Measurements from ENCODE around the gene PGD.
A peak's percentile ranks its signal among the peaks of the same experiment; 100 is the strongest.

PGD gene

DNA sequence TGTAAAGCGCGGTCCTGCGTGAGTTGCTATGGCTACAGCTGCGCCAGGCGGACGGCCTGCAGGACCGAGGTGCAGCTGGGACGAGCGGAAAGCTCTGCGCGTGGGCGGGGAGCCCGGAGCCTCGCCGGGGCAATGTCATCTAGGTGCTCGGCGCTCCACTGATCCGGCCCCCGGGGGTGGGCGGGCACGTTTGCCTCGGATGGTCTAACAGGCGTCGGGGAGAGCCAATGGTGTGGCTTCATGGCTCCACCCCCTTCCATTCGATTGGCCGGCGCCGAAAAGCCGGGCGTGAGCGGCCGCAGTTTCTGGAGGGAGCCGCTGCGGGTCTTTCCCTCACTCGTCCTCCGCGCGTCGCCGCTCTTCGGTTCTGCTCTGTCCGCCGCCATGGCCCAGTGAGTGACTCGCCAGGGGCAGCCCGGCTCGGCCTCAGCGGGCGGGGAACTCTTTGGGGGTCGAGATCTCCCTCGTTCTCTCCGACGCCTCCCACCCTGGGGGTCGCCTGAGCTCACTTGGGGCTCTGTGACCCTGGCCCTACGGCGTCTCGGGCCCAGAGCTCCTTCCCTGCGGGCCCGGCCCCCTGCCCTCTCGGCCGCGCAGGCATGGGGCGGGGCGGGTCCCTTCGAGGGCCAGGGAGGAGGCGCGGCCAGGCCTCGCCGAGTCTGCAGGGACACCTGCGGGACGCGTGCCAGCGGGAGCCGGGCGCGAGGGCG is at the start of gene PGD:
Gene PGD, plus strand, starts transcription at position 331 of the 710 bp plus-strand sequence. Its CDS starts 54 bp downstream, at position 385.
- peak; percentile 100 for DNase-seq

DNA sequence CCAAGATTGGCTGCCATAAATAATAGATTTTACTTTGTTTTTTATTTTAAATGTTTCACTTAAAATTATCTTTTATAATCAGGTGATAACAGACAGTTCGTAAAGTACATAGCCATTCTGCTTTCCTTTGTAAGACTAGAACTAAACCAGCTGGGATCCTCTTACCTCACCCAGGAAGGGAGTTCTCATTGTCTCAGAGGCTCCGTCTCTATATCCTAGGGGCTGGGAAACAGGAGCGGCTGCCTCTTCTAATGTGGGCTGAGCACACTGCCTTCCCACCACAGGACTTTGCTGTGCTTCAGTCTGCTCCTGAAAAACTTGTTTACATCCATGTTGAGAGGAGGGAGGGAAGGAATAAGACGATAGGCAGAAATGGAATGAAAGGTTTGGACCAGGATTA is 45.6 kb upstream of the PGD start:
- no peak for DNase-seq

DNA sequence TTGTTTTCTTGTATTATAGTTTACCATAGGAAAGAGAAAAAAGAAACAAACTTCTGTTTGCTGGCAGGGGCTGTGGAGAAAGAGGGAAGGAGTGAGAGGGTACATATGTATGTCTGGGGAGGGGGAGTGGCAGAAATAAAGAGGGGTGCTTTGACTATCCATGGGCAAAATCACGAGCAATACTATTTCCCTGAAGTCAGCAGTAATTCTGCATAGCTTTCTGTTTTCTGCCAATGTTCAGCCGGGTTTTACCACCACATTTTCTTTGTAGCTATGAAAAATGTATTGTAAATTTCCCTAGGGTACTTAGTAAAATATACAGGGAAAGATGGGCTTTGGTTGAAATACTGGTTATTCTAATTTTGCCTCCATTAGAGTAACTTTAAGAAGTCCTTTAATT is 45.2 kb upstream of the PGD start:
- DNase-seq: no peak

DNA sequence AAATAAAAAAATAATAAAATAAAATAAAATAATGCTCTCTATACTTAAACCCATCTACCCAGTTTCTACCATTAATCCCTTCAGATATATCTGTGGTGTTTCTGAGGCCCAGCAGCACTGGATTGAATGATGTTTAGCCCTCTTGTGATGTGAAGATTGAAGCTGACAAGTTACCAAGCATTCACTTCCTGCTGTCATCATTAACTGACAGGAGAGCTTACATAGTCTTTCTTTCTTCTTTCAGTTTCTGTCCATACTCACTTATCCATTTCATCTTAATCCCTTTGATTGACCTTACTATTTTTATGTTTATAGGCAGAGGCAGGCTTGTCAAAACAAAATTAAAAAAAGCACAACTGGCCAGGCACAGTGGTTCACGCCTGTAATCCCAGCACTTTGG is 38.8 kb upstream of the PGD start:
- DNase-seq: no peak

DNA sequence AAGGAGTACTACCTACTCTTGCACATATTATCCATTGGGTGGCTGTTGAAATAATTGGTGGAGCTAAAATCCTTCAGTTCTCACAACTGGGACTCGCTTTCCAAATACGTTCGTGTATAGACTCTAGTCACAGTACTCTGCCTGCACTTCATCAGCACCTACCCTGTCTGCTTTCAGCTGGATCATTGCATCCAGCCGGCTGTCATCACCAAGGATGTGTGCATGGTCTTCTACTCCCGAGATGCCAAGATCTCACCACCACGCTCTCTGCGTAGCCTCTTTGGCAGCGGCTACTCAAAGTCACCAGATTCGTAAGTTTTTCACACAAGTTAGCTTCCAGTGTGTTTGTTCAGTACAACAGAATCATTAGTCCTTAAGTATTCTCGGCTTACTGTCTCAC is 37.3 kb upstream of the PGD start:
- DNase-seq: no peak

DNA sequence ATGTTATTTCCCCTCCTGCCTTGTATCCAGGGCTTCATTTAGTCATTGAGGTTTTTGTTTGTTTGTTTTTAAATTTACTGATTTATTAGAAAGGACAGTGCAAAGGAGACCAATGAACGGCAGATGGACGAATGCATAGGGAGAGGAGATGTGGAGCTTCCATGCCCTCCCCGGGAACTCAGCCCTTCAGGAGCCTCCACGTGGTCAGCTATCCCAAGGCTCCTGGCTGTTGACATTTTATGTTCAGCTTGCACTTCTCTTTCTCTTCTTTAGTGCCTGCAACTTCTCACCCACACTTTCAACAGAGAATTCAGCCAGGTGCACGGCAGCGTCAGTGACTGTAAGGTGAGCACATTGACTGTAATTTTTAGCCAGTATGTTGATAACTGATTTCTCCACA is 30.7 kb upstream of the PGD start:
- no peak for DNase-seq

DNA sequence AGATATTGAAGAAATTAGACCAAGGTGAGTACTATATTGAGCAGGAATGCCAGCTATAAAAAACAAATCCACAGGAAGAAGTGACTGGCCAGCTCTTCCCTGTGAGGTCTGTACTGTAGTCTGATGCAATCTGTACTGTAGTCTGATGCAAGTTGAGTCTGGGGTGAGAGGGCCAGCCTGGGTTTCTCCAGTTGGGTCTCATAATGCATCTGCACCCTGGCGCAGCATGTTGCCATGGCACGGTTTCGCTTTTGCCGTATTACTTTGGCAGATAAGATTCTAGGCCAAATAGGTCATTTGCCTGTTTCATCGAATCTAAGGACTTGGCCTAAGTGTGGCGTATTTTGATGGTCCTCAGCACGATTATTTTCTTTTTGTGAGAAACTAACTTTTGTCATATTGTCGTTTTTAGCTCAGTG is 24.4 kb upstream of the PGD start:
- DNase-seq: peak; percentile 8

DNA sequence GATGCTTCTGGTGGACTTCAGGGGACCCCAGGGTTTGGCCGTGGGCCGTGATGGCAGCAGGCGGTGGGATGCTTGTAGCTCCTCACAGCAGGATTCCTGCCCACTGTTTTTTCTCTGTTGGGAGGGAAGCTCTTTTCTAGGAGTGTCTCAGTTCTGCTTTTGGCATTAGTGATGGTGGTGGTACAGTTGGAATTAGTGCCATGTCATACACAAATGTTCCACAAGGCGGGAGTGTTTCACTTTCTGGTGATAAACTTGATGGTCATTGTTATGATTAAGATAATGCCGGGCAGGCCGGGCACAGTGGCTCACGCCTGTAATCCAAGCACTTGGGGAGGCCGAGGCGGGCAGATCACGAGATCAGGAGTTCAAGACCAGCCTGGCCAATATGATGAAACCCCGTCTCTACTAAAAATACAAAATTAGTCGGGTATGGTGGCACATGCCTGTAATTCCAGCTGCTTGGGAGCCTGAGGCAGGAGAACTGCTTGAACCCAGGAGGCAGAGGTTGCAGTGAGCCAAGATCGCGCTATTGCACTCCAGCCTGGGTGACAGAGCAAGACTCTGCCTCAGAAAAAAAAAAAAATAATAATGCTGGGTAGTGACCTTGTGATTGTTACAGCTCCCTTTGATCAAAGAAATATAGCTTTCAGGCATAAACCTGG is 21.4 kb upstream of the PGD start:
- peak; percentile 88 for DNase-seq

DNA sequence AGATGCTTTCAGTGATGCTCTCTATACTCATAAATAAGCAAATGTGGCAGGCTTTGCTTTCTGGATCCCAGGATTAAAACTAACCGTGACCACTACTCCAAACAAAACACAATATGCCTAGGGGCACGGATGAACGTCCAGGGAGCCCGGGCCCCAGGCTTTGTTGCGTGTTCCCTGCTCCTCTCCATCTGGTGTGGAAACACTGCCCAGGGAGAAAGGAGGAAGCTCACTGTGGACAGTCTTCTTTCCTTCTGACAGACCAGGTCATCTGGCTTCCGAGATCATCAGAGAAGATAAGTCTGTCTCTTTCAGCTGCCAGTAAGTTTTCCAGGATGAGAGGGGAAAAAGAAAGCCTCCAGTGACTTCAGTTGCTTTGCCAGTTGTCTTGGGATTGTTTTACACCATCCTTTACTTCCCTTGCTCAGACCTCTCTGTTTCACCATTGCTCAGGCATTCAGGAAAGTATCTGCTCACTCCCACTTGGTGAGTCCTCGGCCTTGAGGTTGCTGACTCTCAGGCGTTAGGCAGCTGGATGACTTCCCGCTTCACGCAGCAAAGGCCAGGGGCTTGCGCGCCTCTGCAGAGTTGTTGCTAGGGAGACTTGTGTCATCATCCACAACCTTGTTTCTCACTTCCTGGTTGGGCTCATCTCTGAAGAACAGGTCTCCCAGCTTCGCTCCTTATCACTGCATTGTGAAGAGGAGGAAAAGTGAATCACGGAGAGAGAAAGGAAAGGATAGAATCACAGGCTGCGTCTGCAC is 20.6 kb upstream of the PGD start:
- peak; percentile 21 for DNase-seq

DNA sequence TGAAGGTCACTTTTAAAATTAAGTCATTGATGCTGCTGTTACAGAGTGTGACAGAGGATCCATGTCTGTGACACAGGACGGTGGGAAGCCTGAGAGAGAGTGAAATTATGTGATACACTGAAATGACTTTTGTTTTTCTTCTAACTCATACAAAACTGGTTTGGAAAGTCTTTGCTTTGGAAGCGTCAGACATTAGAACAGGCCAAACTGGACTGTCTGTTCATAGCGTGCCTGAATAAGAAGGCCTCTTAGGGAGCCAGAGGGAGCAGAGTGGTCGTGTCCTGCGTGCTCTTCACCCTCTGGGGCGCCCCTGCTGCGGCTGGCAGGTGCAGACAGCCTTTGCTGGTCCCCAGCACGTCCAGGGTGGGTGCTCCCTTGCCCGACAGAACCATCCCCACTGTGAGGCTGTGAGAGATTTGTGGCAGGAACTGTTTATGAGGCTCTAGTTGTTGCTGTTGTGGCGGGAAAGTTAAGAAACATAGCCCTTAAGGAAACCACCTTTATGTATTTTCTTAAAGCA is 19.7 kb upstream of the PGD start:
- no peak for DNase-seq

DNA sequence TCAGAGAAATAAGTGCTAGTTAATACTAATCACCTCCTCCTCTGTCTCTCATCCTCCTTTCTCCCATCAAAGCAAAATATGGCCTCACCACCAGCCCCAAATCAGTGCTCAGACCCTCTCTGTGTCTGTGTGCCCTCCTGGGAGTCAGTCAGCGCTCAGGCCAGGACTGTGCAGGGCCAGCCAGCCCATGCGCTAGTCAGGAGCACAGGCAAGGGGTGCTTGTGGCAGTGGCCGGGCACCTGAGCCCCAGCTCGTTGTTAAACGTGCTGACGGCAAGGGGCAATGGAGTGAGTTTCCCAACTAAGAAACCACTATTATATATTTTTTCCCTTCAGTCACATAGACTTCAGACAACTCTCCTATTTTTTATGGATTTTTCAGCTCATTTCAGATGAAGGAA is 19.2 kb upstream of the PGD start:
- DNase-seq: no peak

DNA sequence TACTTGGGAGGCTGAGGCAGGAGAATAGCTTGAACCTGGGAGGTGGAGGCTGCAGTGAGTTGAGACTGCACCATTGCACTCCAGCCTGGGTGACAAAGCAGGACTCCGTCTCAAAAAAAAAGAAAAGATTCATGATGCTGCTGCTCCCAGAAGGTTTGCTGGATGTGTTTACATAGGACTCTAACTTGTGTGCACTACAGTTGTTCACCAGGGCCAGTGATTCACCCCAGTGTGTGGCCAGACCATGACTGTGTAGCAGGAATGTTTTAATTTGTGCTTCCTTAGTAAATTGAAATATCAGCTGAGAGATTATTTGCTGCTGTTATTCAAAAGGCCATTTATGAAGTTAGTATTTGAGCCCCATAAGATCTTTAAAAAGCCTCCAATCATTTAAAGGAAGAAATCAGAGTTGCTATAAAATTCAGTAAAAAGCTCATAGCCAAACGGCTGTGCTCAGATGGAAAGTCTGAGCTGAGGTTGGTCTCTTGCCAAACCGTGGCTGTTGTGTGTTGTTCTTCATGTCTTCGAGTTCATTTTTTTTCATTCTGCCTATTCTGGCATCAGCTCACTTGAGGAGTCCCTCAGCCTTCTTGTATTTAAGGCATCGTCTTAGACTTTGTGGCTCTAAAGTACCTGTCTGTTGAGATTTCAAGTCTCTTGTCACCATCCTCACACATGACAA is 18.1 kb upstream of the PGD start:
- no peak for DNase-seq

DNA sequence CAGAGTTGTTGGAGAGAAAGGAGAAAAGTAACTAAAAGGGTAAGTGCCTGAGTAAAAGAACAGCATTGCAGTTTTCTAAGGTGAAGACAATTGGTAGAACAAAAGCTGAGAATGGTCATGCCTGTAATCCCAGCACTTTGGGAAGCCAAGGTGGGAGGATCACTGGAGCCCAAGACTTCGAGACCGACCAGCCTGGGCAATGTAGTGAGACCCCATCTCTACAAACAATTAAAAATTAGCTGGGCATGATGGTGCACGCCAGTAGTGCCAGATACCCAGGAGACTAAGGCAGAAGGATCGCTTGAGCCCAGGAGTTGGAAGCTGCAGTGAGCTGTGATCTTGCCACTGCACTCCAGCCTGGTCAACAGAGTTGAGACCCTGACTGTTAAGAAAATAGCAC is 15.2 kb upstream of the PGD start:
- DNase-seq: no peak

DNA sequence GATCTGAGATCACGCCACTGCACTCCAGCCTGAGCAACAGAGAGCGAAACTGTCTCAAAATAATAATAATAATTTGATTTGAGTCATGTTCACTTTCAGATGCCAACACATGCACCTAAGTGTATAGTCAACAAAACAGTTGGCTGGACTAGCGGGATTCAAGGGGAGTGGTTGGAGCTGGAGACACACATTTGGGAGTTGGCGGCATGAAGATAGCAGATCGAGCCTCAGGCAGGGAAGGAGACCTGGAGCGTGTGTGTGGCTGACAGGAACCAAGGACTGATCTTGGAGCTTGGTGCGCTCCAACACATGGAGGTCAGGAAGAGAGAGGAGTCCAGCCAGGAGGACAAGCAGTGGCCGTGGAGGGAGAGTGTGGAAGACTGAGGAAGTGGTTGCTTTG is 14.6 kb upstream of the PGD start:
- no peak for DNase-seq

DNA sequence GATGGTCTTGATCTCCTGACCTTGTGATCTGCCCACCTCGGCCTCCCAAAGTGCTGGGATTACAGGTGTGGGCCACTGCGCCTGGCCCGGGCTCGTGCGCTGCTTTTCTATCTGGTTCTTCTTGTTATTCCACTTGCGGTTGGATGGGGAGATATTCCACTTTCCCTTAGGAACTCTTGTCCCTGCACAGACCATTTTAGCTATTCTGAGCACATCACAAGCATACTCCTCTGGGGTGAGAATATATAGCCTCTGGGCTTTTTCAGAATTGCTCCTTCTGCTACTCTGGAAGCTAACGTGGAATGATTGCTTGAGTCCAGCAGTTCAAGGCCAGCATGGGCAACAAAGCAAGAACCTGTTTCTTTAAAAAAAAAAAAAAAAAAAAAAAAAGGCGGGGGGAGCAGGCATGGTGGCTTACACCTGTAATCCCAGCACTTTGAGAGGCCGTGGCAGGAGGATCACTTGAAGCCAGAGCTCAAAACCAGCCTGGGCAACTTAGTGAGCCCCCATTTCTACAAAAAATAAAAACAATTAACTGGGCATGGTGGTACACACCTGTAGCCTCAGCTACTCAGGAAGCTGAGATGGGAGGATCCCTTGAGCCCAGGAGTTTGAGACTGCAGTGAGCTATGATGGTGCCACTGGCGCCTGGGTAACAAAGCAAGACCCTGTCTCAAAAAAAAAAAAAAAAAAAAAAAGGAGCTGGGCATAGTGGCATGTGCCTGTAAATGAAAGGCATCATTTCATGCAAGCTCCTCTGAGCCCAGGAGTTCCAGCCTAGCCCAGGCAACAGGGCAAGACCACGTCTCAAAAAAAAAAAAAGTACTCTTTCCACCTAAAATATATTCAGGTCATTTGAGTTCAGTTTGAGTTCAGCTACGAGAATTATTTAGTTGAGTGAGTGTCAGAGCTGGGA is 11.8 kb upstream of the PGD start:
- no peak for DNase-seq

DNA sequence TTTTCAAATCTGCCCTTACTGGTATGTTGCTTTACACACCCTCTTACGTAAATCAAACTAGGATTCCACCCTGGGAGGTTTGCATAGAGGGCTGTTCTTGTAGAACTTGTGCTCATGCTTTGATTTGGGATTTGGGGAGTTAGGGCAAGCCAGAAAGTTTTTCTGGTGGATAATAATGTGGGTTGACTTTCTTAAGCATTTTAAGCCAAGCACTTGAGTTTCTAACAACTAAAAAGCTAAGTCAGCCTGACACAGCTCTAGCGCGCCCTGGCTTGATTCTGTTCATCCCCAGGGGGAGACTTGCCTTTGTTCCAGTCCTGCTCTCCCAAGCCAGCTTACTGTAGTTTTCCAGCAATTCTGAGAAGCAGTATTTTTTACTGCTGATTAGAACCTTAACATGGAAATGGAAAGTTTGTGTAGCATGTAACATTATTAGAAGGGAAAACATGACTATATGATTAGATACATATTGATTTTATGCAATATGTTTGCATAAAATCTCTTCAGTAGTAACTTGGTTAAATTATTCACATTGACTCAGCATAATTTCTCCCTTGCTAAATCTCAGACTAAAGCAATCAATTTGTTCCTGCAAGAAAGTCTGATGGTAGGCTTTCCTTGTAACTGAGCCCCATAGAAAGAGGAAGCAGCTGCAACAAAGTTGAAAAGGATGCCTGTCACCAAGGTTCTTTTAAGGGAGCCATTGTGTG is 11.0 kb upstream of the PGD start:
- DNase-seq: peak; percentile 84

DNA sequence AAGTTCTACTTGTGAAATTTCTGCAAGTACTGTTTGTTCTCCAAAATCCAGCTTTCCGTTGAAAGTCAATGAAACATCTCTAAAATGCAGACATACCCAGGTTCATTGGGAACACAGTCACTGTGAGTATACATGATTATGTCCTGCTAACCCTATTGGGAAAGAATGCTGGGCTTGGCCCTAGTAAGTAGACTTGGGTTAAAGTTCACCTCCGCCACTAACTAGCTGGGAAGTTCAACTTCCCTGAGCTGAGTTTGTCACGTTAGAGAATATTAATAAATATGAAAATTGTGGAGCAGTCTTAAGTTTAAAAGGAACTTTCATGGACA is 10.5 kb upstream of the PGD start:
- DNase-seq: no peak

DNA sequence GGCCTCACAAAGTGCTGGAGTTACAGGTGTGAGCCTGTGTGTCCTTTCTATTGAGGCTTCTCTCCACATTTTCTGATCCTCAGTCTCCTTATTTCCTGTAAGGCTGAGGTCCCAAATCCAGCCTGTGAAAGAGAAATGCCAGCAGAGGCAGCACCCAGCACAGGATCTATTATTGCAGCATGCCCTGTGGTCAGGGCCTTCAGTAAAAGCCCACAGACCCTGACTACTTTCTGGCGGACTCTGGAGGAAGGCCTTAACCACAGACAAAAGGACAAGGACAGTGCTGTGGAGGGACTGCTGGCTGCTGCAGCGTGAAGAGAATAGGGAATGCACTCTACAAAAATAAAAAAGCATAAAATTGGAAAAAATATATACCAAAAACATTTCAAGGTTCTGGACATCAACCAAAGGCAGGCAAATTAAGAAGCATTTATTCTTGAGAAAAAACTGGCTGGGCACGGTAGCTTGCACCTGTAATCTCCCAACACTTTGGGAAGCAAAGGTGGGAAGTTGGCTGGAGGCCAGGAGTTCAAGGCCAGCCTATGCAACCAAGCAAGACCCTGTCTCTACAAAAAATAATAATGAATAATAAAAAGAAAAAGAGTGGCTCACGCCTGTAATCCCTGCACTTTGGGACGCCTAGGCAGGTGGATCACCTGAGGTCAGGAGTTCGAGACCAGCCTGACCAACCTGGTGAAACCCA is 9.4 kb upstream of the PGD start:
- DNase-seq: no peak

DNA sequence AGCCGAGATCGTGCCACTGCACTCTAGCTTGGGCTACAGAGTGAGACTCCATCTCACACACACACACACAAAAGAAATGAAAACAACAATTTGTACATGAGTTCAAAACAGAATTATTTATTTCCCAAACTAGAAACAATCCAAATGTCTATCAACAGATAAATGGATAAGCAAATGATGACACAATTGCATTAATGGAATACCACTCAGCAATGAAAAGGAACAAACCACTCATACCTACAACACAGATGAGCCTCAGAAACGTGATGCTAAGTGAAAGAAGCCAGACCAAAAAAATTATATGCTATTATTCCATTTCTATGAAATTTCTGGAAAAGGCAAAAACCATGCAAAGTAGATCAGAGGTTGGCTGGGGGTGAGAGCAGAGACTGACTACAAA is 2.0 kb upstream of the PGD start:
- DNase-seq: no peak

DNA sequence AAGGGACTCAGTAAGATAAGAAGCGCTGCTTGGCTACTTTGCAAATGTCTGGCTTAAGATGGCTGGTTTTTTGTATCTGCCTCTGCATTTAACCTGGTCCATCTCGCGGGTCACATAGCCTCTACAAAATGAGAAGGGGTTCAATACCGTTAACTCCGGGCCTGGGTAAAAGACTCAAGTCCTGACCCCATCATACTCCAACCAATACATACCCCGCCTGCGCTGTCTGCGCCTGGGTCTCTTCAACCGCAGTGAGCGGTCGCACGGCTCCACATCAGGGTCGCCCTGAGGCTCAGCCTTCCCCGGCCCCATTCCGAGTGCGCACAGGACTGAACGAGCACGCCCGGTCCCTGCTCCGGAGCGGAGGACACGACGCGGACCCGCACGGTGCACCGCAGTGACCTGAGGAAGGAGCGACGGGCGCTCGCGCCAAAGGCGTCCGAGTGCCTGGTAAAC is 558 bp upstream of the PGD start:
- DNase-seq: no peak

DNA sequence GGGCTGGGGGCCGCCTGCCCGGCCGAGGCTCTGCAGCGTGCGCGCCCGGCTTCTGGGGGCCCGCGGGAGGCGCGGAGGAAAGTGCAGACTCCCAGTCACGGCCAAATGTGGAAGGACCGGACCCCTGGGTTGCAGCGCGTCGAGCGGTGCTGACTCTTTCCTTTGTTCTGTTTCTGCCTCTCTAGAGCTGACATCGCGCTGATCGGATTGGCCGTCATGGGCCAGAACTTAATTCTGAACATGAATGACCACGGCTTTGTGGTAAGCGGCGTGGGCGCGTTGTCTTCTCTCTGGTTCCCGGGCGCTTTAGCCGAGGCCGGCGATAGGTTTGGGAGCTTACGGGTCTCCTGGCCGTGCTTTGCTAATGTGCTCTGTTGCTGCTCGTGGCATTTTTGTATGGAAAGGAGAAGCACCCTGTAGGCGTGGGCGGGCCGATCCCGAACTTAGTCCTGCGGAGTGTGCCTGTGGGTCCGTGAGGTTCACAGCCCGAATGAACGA is 629 bp downstream of the PGD start:
- DNase-seq: no peak

Data from RPMI8226 (cell line).